ENCODE measurements around the gene DNAJB6. TPM values are rescaled to one million over a fixed set of nuclear protein-coding genes. Genes with fewer than 3 reads are reported as not detected.

DNAJB6 gene
- total and polyA plus RNA-seq, 7 experiments from 2014 or later: 79.8 to 219 (median 114) TPM

DNA sequence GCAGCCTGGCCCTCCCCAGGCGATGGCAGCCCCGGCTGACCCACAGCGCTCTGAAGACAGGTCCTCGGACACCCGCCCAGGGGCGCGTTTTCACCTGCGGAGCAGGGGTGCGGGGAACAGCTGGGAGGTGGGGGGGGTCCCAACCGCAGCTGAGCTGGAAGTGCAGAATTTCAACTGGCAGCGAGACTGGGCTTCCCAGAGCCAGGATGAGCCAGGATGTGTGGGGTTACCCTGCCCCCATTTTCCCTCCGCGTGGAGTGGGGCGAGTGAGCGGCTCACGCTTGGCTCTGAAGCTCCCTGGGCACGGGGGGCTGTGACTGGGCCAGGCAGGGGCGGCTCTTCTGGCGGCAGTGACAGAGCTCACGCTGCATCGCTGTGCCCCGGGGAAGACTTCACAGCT lies 70.2 kb downstream of the DNAJB6 start:
- H3K4me1 ChIP-seq (ENCODE audit: control insufficient read depth in 2 of 2, insufficient read depth in 2 of 2, low read length in 2 of 2): no peaks in the 10 kb centered on the region
- Mint-ChIP-seq H3K4me3 (no peak overlapping the region), H3K36me3 (peaks cover 0 to 26% (median 0%) of the 10 kb centered on the region in 5 donors), H3K27me3 (no peaks in the 10 kb centered on the region), H3K27ac (no peak overlapping the region), H3K9me3 (no peaks in the 10 kb centered on the region), H3K4me1 (peaks cover 0 to 18% (median 12%) of the 10 kb centered on the region in 7 donors)
- DNase-seq: no peak
- H3K4me3 ChIP-seq (ENCODE audit: low read length): no peak overlapping the region
- intact Hi-C loops (cut with micrococcal nuclease): no loop called here
- POLR2A ChIA-PET: no interaction called here
- no peaks in the 10 kb centered on the region for H3K27me3 ChIP-seq (ENCODE audit: control insufficient read depth in 2 of 2, insufficient read depth in 2 of 2, low read length in 2 of 2)
- no peak overlapping the region for H3K27ac ChIP-seq (ENCODE audit: low read depth, low read length)
- no peak for ATAC-seq
- H3K36me3 ChIP-seq (ENCODE audit: control insufficient read depth in 2 of 3, insufficient read depth in 3 of 3, low read length in 3 of 3): peaks cover 0 to 61% (median 0%) of the 10 kb centered on the region in 3 experiments
- CTCF ChIA-PET: no interaction called here
- no peaks in the 10 kb centered on the region for H3K9me3 ChIP-seq (ENCODE audit: control insufficient read depth in 2 of 3, low read length in 3 of 3)

DNA sequence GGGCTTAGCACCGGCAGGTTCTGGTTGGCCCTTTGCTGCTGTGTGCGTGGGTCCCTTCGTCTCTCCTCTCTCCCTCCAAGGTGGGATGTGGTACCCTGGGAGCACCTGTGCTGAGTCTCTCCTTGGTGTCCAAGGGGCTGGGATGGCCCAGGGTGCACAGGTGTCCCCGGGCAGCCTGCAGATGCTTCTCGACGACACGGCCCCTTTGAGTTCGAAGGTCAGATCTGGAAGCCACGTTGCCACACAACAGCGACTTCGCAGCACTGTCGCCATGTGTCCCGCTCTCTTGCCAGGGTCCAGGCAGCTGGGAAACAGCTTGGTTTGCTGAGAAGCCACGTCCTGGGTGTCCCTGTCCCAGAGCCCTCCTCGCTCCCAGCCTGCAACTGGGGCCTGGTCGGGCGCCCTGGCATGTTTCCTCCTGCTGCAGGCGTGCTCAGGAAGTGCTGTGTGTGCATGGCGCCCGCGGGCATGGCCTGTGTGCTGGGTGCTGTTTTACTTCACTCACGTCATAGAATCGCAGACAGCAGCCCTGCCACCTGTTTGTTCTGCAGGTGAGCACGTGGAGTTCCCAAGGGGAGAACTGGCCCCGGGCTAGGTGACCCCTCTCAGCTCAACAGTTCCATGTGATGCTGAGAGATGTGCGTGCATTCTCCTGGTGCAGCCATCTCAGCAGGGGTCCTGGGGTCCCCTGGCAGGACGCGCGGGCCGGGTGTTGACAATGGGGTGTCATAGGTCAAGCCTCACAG lies 70.9 kb downstream of the DNAJB6 start:
- Mint-ChIP-seq H3K27me3 (no peaks in the 10 kb centered on the region), H3K4me1 (peaks cover 0 to 18% (median 12%) of the 10 kb centered on the region in 7 donors), H3K9me3 (no peaks in the 10 kb centered on the region), H3K27ac (no peak overlapping the region), H3K36me3 (peaks cover 0 to 26% (median 0%) of the 10 kb centered on the region in 5 donors), H3K4me3 (no peak overlapping the region)
- POLR2A ChIA-PET: interaction anchor here (0.6 to 0.9 kb wide), 2 partner anchors 19 to 414 kb away, joined by 3 read pairs; no protein-coding TSS in a partner anchor
- peaks cover 0 to 63% (median 0%) of the 10 kb centered on the region in 3 experiments for H3K36me3 ChIP-seq (ENCODE audit: control insufficient read depth in 2 of 3, insufficient read depth in 3 of 3, low read length in 3 of 3)
- H3K27me3 ChIP-seq (ENCODE audit: control insufficient read depth in 2 of 2, insufficient read depth in 2 of 2, low read length in 2 of 2): no peaks in the 10 kb centered on the region
- no peak overlapping the region for H3K27ac ChIP-seq (ENCODE audit: low read depth, low read length)
- DNase-seq (no peak), ATAC-seq (no peak)
- H3K4me3 ChIP-seq (ENCODE audit: low read length): no peak overlapping the region
- intact Hi-C loops (cut with micrococcal nuclease): no loop called here
- no peaks in the 10 kb centered on the region for H3K9me3 ChIP-seq (ENCODE audit: control insufficient read depth in 2 of 3, low read length in 3 of 3)
- H3K4me1 ChIP-seq (ENCODE audit: control insufficient read depth in 2 of 2, insufficient read depth in 2 of 2, low read length in 2 of 2): peaks cover 0 to 4% of the 10 kb centered on the region in 2 donors
- CTCF ChIA-PET: no interaction called here

DNA sequence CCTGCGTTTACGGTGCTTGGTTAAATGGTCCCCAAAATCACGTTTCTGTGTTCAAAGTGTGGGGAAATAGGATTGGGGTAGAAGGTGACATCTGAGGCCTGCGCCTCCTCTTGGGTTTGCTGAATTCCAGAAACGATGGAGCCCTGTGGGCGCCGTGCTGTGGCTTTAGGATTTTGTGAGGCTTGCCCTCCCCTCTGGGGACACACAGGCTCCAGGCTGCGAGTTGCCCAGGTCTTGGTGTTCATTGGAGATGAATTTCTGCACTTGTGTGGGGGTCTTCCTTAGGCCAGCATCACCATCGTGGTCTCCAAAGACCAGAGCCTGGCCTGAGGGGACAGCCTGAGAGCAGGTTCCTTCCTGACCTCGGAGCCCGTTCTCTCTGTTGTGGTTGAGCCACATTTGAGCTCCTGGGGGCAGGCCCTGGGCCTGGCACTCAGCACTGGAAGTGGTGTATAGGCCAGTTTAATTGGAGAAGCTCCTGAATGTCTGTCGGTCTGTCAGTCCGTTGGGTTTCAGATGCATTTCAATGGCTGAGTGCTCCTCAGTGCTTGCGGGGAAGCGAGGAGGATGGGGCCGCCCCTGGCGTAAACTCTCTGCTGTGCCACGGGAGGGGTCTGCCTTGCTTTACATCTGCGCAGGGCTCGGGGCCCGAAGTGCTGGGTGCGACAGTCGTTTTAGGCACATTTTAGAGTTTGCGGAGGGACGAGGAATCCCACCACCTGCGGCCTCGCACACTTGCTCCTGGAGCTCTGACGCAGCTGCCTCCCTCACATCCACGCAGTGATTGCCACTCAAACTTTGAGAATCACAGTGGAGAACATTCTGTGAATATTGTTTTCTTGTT lies 71.7 kb downstream of the DNAJB6 start:
- H3K27ac ChIP-seq (ENCODE audit: low read depth, low read length): no peak overlapping the region
- POLR2A ChIA-PET: interaction anchor here (0.6 to 0.9 kb wide), 2 partner anchors 20 to 413 kb away, joined by 3 read pairs; no protein-coding TSS in a partner anchor
- Mint-ChIP-seq H3K9me3 (no peaks in the 10 kb centered on the region), H3K4me1 (peaks cover 0 to 12% (median 6%) of the 10 kb centered on the region in 7 donors), H3K4me3 (no peak overlapping the region), H3K27ac (no peak overlapping the region), H3K36me3 (peaks cover 0 to 18% (median 0%) of the 10 kb centered on the region in 5 donors), H3K27me3 (no peaks in the 10 kb centered on the region)
- DNase-seq (no peak), ATAC-seq (no peak)
- H3K4me1 ChIP-seq (ENCODE audit: control insufficient read depth in 2 of 2, insufficient read depth in 2 of 2, low read length in 2 of 2): peaks cover 0 to 9% of the 10 kb centered on the region in 2 donors
- intact Hi-C loops (cut with micrococcal nuclease): no loop called here
- H3K27me3 ChIP-seq (ENCODE audit: control insufficient read depth in 2 of 2, insufficient read depth in 2 of 2, low read length in 2 of 2): no peaks in the 10 kb centered on the region
- peaks cover 0 to 68% (median 0%) of the 10 kb centered on the region in 3 experiments for H3K36me3 ChIP-seq (ENCODE audit: control insufficient read depth in 2 of 3, insufficient read depth in 3 of 3, low read length in 3 of 3)
- H3K9me3 ChIP-seq (ENCODE audit: control insufficient read depth in 2 of 3, low read length in 3 of 3): no peaks in the 10 kb centered on the region
- CTCF ChIA-PET: no interaction called here
- no peak overlapping the region for H3K4me3 ChIP-seq (ENCODE audit: low read length)

DNA sequence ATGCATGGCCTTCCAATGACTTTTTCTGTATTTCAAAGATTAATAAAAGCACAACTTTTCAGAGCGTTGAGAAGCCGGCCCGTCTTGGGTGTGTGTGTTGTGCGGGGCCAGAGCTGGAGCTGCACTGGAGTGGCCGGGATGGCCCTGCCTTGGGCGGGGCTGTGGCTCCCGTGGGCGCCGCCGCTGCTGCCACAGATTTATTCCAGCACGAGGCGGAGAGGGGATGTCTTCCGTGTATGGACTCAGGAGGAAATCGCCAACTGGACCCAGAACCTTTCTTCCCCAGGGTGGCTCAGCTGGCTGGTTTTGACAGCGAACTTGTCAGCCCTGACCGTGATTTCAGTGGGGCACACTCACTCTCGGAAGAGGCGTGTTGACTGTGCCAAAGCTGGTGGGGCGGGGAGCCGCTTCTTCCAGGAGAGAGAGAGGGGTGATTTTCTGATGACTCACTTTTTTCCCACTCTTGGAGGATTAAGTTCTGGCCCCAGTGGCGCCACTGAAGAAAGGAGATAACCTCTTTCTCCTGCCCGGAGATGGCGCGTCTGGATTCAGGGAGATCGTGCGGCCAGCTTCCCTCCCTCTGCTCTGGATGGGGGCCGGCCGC lies 72.4 kb downstream of the DNAJB6 start:
- no peak overlapping the region for H3K4me3 Mint-ChIP-seq
- Histone ChIP-seq H3K27ac (ENCODE audit: low read depth, low read length) (no peak overlapping the region), H3K27me3 (ENCODE audit: control insufficient read depth in 2 of 2, insufficient read depth in 2 of 2, low read length in 2 of 2) (no peaks in the 10 kb centered on the region), H3K9me3 (ENCODE audit: control insufficient read depth in 2 of 3, low read length in 3 of 3) (no peaks in the 10 kb centered on the region), H3K36me3 (ENCODE audit: control insufficient read depth in 2 of 3, insufficient read depth in 3 of 3, low read length in 3 of 3) (peaks cover 0 to 69% (median 0%) of the 10 kb centered on the region in 3 experiments), H3K4me1 (ENCODE audit: control insufficient read depth in 2 of 2, insufficient read depth in 2 of 2, low read length in 2 of 2) (peaks cover 0 to 9% of the 10 kb centered on the region in 2 donors), H3K4me3 (ENCODE audit: low read length) (no peak overlapping the region)
- no peaks in the 10 kb centered on the region for H3K27me3 Mint-ChIP-seq
- intact Hi-C loops (cut with micrococcal nuclease): no loop called here
- no peak for DNase-seq
- H3K27ac Mint-ChIP-seq: no peak overlapping the region
- peaks cover 0 to 12% (median 5%) of the 10 kb centered on the region in 7 donors for H3K4me1 Mint-ChIP-seq
- ChIA-PET POLR2A (interaction anchor here (0.9 kb wide), 1 partner anchor 21 kb away, joined by 3 read pairs; no protein-coding TSS in a partner anchor), CTCF (no interaction called here)
- H3K36me3 Mint-ChIP-seq: peaks cover 0 to 18% (median 0%) of the 10 kb centered on the region in 5 donors
- no peaks in the 10 kb centered on the region for H3K9me3 Mint-ChIP-seq
- no peak for ATAC-seq

DNA sequence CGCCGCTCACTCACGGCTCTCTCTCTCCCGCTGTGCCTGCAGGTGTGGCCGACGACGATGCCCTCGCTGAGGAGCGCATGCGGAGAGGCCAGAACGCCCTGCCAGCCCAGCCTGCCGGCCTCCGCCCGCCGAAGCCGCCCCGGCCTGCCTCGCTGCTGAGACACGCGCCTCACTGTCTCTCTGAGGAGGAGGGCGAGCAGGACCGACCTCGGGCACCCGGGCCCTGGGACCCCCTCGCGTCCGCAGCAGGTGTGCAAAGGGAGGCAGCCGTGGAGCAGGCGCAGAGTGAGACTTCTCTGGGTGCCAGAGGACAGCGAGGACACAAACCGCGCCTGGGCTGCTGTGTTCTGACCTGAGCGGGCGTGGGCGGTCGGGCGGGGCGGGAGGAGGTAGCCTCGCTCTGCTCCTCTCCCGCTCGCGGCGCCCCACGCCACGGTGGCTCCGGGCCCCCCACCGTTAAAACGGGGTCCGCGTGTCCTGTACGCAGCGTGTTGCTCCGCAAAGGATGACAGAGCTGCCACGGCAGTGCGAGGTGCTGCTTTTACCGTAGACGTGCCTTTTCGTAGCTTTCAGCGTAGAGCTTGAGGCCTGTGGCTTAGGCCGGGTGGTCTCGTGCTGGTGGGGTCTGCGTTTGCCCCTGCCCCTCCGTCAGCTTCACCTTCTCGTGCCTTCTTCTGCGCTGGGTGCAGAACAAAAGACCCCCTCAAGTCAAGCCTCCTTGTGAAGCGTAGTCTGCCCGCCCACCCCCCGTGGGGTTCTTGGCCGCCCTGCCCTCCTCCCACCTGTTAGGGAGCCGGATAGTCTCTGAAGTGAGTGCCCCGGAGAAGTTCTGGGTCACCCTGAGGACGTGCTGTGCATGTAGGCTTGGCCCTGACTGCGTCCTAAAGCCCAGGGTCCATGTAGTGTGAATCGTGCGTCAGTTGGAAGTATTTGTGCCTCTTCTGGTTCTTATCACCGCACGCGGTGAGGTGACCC lies 73.2 kb downstream of the DNAJB6 start:
- Histone ChIP-seq H3K27ac (ENCODE audit: low read depth, low read length) (no peak overlapping the region), H3K27me3 (ENCODE audit: control insufficient read depth in 2 of 2, insufficient read depth in 2 of 2, low read length in 2 of 2) (no peaks in the 10 kb centered on the region), H3K4me3 (ENCODE audit: low read length) (no peak overlapping the region), H3K4me1 (ENCODE audit: control insufficient read depth in 2 of 2, insufficient read depth in 2 of 2, low read length in 2 of 2) (peaks cover 0 to 9% of the 10 kb centered on the region in 2 donors), H3K36me3 (ENCODE audit: control insufficient read depth in 2 of 3, insufficient read depth in 3 of 3, low read length in 3 of 3) (peaks cover 0 to 76% (median 0%) of the 10 kb centered on the region in 3 experiments), H3K9me3 (ENCODE audit: control insufficient read depth in 2 of 3, low read length in 3 of 3) (no peaks in the 10 kb centered on the region)
- CTCF ChIA-PET: no interaction called here
- H3K27me3 Mint-ChIP-seq: no peaks in the 10 kb centered on the region
- DNase-seq (no peak), ATAC-seq (no peak)
- no peak overlapping the region for H3K27ac Mint-ChIP-seq
- intact Hi-C loops (cut with micrococcal nuclease): no loop called here
- no peak overlapping the region for H3K4me3 Mint-ChIP-seq
- POLR2A ChIA-PET: no interaction called here
- peaks cover 0 to 8% (median under 1%) of the 10 kb centered on the region in 7 donors for H3K4me1 Mint-ChIP-seq
- peaks cover 0 to 15% (median 0%) of the 10 kb centered on the region in 5 donors for H3K36me3 Mint-ChIP-seq
- H3K9me3 Mint-ChIP-seq: no peaks in the 10 kb centered on the region

All from naive thymus-derived CD4-positive, alpha-beta T cell (primary cell).